Type B pancreatic cell (in vitro differentiated cells): ENCODE results near the gene SETD1A. TPM values are rescaled to one million over a fixed set of nuclear protein-coding genes. Genes with fewer than 3 reads are reported as not detected.

Experiments used
- DNase-seq: peaks from one replicate; pipeline ENCODE4 v3.0.0; 2021; ENCODE audit warnings: mixed read lengths; ENCODE audit not compliant: unreplicated experiment; ENCODE audit errors: extremely low spot score
- H3K27ac Mint-ChIP-seq: 2 replicates; pipeline ENCODE4 v1.8.0; 2021; ENCODE audit warnings: mild to moderate bottlenecking, mixed read lengths
- H3K27me3 Mint-ChIP-seq: 2 replicates; pipeline ENCODE4 v1.8.0; 2021; ENCODE audit warnings: mixed read lengths
- H3K36me3 Mint-ChIP-seq: 2 replicates; pipeline ENCODE4 v1.8.0; 2021; ENCODE audit warnings: mixed read lengths
- H3K4me1 Mint-ChIP-seq: one replicate; pipeline ENCODE4 v1.8.0; 2021; ENCODE audit warnings: mixed read lengths; ENCODE audit not compliant: unreplicated experiment
- H3K4me3 Mint-ChIP-seq: 2 replicates; pipeline ENCODE4 v1.8.0; 2021; ENCODE audit warnings: mild to moderate bottlenecking, mixed read lengths
- H3K9me3 Mint-ChIP-seq: 2 replicates; pipeline ENCODE4 v1.8.0; 2021; ENCODE audit warnings: mixed read lengths
- total RNA-seq: library from RNA; stranded (reverse); gene quantifications from 2 replicates; pipeline ENCODE4 v1.2.1, GENCODE V29; 2021; ENCODE audit warnings: low replicate concordance
- TF ChIP-seq, protein P1 (sequence below): fragments of 200-600 bp; sonication (generic); conservative IDR thresholded peaks from 2 replicates; pipeline ENCODE4 v1.5.0; 2021; ENCODE audit warnings: antibody characterized with exemption, mild to moderate bottlenecking

SETD1A gene
- total RNA-seq, 1 donor from 2014 or later: 25.0 TPM

DNA sequence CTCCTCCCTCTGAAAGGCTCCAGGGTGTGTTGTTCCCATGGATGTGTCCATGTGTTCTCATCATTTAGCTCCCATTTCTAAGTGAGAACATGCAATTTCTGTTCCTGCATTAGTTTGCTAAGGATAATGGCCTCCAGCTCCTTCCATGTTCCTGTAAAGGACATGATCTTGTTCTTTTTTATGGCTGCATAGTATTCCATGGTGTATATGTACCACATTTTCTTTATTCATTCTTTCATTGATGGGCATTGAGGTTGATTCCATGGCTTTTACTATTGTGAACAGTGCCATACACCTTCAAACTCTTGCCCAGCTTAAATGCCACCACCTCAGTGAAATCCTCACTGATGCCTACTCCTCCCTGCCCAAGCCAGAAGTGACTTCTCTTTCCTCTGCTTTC is 13.2 kb upstream of the SETD1A start:
- no peak overlapping the region for H3K27ac Mint-ChIP-seq
- no peak for DNase-seq
- H3K27me3 Mint-ChIP-seq: no peaks in the 10 kb centered on the region
- H3K36me3 Mint-ChIP-seq: peaks cover 13% of the 10 kb centered on the region
- H3K9me3 Mint-ChIP-seq: no peaks in the 10 kb centered on the region
- TF ChIP-seq, protein P1, sequence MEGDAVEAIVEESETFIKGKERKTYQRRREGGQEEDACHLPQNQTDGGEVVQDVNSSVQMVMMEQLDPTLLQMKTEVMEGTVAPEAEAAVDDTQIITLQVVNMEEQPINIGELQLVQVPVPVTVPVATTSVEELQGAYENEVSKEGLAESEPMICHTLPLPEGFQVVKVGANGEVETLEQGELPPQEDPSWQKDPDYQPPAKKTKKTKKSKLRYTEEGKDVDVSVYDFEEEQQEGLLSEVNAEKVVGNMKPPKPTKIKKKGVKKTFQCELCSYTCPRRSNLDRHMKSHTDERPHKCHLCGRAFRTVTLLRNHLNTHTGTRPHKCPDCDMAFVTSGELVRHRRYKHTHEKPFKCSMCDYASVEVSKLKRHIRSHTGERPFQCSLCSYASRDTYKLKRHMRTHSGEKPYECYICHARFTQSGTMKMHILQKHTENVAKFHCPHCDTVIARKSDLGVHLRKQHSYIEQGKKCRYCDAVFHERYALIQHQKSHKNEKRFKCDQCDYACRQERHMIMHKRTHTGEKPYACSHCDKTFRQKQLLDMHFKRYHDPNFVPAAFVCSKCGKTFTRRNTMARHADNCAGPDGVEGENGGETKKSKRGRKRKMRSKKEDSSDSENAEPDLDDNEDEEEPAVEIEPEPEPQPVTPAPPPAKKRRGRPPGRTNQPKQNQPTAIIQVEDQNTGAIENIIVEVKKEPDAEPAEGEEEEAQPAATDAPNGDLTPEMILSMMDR: no peak
- no peak overlapping the region for H3K4me3 Mint-ChIP-seq
- peaks cover 3% of the 10 kb centered on the region for H3K4me1 Mint-ChIP-seq

DNA sequence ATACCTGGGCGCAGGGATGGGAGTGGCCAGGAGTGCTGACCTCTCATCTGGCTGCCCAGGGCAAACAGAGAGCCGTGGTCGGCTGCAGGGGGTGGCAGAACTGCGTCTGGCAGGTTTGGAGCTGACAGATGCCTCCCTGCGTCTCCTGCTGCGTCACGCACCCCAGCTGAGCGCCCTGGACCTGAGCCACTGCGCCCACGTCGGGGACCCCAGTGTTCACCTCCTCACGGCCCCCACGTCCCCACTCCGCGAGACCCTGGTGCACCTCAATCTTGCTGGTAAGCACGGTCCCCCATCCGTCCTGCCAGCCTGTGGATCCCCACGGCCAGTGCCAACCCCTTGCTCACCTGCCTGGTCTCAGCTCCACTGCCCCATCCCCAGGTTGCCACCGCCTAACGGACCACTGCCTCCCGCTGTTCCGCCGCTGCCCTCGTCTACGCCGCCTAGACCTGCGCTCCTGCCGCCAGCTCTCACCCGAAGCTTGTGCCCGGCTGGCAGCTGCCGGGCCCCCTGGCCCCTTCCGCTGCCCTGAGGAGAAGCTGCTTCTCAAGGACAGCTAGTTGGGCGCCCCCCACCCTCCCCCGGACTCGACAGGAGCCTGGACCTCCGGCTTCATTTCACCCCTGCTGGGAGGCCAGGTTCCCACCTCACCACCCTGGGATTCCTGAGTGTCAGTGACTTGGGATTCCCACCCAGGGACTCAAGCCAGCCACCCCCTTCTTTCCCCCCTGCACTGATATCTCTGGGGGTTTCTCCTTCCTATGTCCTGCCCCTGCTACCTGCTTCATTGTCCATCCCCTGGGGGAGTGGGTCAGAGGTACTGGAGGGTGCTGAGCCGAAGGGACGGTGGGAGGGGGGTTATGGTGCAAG is 10.6 kb upstream of the SETD1A start:
- Mint-ChIP-seq H3K4me1 (peaks cover 13% of the 10 kb centered on the region), H3K36me3 (peaks cover 13% of the 10 kb centered on the region), H3K4me3 (peak overlapping the region; percentile 77), H3K27ac (peak overlapping the region; percentile 70), H3K9me3 (no peaks in the 10 kb centered on the region), H3K27me3 (no peaks in the 10 kb centered on the region)
- no peak for DNase-seq
- TF ChIP-seq, protein P1: no peak

DNA sequence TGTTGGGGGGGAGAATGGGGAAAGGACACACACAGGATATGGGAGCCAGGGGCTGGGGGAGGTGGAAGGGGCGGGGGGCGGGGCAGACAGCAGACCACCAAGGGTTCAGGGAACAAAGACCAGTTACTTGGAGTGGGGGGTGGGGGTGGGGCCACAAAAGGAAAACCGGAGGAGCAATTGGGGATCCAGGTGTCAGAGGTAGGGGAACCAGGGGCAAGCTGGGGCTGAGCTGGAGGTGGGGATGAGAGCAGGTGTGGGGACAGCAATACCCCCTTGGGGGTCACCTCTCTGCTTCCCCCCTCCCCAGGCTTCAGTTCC is 10.1 kb upstream of the SETD1A start:
- DNase-seq: no peak
- peaks cover 13% of the 10 kb centered on the region for H3K36me3 Mint-ChIP-seq
- no peak overlapping the region for H3K27ac Mint-ChIP-seq

DNA sequence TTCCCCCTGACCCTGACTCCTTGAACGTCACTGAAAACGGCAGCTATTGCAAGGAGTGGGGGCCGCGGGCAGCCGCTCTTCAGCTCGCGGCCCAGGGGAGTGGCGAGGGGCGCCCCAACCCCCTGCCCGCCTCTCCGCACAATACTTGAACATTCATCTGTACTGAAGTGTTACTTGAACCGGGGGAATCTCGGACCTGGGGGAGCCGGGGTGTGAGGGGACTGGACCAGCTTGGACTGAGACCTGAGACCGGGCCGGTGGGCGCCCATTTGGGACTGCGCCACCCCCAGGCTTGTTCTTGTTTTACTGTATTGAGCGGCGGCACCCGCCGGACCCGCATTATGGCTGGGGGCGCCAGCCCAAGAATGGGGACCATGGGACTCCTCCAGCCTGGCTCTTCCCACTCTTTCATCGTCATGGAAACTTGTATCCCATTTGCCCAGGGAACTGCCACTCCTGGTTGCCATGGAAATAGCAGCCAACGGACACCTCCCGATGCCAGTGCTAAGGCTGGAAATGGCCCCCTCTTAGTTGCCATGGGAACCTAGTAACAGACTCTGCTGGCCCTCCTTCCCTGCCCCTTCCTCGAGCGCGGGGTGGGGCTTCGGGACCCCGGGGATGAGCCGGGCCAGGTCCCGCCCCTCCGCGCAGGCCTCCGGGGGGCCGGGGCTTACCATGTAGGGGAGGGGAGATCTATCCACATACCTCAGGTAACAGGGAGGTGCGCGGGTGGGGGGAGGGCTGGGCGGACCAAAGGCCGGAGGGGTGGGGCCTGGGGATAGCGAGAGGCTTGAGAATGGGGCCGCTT is 9.5 kb upstream of the SETD1A start:
- no peaks in the 10 kb centered on the region for H3K9me3 Mint-ChIP-seq
- peak; percentile 96 for DNase-seq
- peak overlapping the region; percentile 90 for H3K4me3 Mint-ChIP-seq
- no peaks in the 10 kb centered on the region for H3K27me3 Mint-ChIP-seq
- TF ChIP-seq, protein P1: no peak
- H3K36me3 Mint-ChIP-seq: peaks cover 13% of the 10 kb centered on the region
- H3K27ac Mint-ChIP-seq: peak overlapping the region; percentile 83
- H3K4me1 Mint-ChIP-seq: peaks cover 13% of the 10 kb centered on the region

More for the DNA sequence above, 10.1 kb upstream of the SETD1A start:
- H3K27me3 Mint-ChIP-seq: no peaks in the 10 kb centered on the region
- H3K4me1 Mint-ChIP-seq: peaks cover 13% of the 10 kb centered on the region
- H3K9me3 Mint-ChIP-seq: no peaks in the 10 kb centered on the region
- peak overlapping the region; percentile 85 for H3K4me3 Mint-ChIP-seq
- TF ChIP-seq, protein P1: no peak

DNA sequence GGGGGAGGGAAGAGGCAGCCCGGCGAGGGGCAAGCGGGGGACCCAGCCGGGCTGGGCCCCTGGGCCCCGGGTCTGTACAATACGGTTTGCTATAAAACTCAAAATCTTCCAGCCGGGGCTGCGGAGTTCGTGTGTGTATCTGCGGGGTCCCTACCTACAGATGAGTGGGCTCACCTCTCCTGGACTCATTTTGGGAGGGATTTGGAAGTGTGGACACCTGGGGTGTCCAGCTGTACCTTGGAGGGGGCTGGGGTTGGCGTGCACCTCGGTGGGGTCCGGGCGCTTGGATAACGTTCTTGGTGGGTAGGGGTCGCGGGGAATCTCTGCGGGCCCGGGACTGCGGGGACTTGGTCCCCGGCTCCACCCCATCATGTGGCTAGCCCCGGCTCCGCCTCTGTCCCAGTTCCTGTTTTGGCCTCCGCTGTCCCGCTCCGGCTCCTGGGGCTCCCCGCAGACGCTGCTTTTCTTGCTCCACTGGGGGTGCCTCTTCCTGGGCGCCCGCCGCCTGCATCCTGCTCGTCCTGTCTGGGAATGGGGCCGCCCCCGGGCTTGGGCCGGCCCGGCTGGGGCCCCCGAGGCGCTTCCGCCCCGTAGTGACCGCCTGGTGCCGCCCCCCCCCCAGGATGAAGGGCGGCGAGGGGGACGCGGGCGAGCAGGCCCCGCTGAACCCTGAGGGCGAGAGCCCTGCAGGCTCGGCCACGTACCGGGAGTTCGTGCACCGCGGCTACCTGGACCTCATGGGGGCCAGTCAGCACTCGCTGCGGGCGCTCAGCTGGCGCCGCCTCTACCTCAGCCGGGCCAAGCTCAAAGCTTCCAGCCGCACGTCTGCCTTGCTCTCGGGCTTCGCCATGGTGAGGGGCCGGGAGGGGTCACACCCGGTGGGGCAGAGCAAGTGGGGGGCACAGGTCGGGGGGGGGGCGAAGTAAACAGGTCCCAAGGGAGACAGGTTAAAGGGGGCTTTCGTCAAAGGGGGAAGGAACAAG is 8.6 kb upstream of the SETD1A start, which contains the start of gene ORAI3:
Gene ORAI3 (plus strand): TSS at position 402 of the 983 bp plus-strand sequence. CDS start 222 bp downstream, at position 624.
- TF ChIP-seq, protein P1: no peak
- Mint-ChIP-seq H3K27ac (peak within 1 kb of the TSS; percentile 83), H3K9me3 (no peaks in the 10 kb centered on the region), H3K27me3 (no peaks in the 10 kb centered on the region), H3K36me3 (peaks cover 10% of the 10 kb centered on the region), H3K4me3 (peak within 1 kb of the TSS; percentile 90), H3K4me1 (peaks cover 19% of the 10 kb centered on the region)
- no peak for DNase-seq
